A549 (cell line): ENCODE measurements around the gene C5orf58. TPM values are rescaled to one million over a fixed set of nuclear protein-coding genes. Genes with fewer than 3 reads are reported as not detected.
A peak's percentile ranks its signal among the peaks of the same experiment; 100 is the strongest.

Experiments
- ATAC-seq, 2 experiments: fragments of 200-7000 bp in 1 of 2; fragments of >200 bp in 1 of 2; cut with Nextera tagmentation in 1 of 2; cut with Tn5 transposase in 1 of 2; 3 replicates each; pipeline versions ENCODE4 v1.8.0 to v1.9.1; 2018 to 2020; ENCODE audit warnings: mild to moderate bottlenecking in 1 of 2, moderate library complexity in 1 of 2
- CTCF ChIA-PET: fragments of 300-600 bp; sonication (Branson Sonifier 250); formaldehyde crosslinking; extraction: SDS; loops from one replicate; lab custom pipeline; 2021; ENCODE audit warnings: antibody characterized with exemption, inconsistent platforms; lab: Yijun Ruan, JAX
- POLR2A ChIA-PET: fragments of 350-600 bp; formaldehyde crosslinking; extraction: SDS; loops from one replicate; lab custom pipeline; 2021; ENCODE audit warnings: antibody characterized with exemption, inconsistent platforms; lab: Yijun Ruan, JAX
- DNase-seq, 2 experiments: peaks; one replicate each; pipeline versions ENCODE4 v3.0.0 to v3.0.0-alpha.2; 2011 to 2016; ENCODE audit warnings: low read depth in 1 of 2, low spot score in 1 of 2
- FAIRE-seq: peaks from 2 replicates; lab custom pipeline; 2011; peaks lifted over from hg19 to GRCh38; lab: Jason Lieb, UNC
- H3K27ac ChIP-seq, 2 experiments: fragments of >200 bp; sonication (Bioruptor Twin); formaldehyde crosslinking; 3 replicates each; pipeline ENCODE4 v1.5.1; 2016 to 2017
- H3K4me1 ChIP-seq: fragments of >200 bp; sonication (Bioruptor Twin); formaldehyde crosslinking; 3 replicates; pipeline ENCODE4 v1.6.1; 2016
- H3K4me2 ChIP-seq: fragments of >200 bp; sonication (Bioruptor Twin); formaldehyde crosslinking; 3 replicates; pipeline ENCODE4 v1.6.1; 2016
- H3K4me3 ChIP-seq: fragments of >200 bp; sonication (Bioruptor Twin); formaldehyde crosslinking; 3 replicates; pipeline ENCODE4 v1.5.1; 2016
- H3K9me3 ChIP-seq: fragments of >200 bp; sonication (Bioruptor Twin); formaldehyde crosslinking; 3 replicates; pipeline ENCODE4 v1.6.1; 2016
- BHLHE40 ChIP-seq: IDR thresholded peaks from 2 replicates; pipeline ENCODE4 v1.6.1; 2012; ENCODE audit warnings: low read depth, low read length, inconsistent platforms
- CHD2 ChIP-seq: fragments of 150-350 bp; IDR thresholded peaks from 2 replicates; pipeline ENCODE4 v1.6.1; 2014; ENCODE audit warnings: low read length; ENCODE audit not compliant: partially characterized antibody
- CHD4 ChIP-seq: fragments of 200-600 bp; sonication (generic); IDR thresholded peaks from 2 replicates; pipeline ENCODE4 v1.6.1; 2016; ENCODE audit warnings: antibody characterized with exemption, mild to moderate bottlenecking, borderline replicate concordance
- EHF ChIP-seq: fragments of 250-450 bp; sonication (Bioruptor Pico); IDR thresholded peaks from 2 replicates; pipeline ENCODE4 v1.5.0; 2020; ENCODE audit warnings: mild to moderate bottlenecking
- EHMT2 ChIP-seq: fragments of 200-600 bp; sonication (generic); IDR thresholded peaks from 2 replicates; pipeline ENCODE4 v1.6.1; 2016; ENCODE audit warnings: antibody characterized with exemption, low read depth, mild to moderate bottlenecking, moderate library complexity
- ELK1 ChIP-seq: fragments of 150-350 bp; IDR thresholded peaks from 2 replicates; pipeline ENCODE4 v1.6.1; 2014; ENCODE audit warnings: low read depth, mild to moderate bottlenecking, low read length
- EP300 ChIP-seq, 2 experiments: fragments of >200 bp; sonication (Bioruptor Twin); formaldehyde crosslinking; IDR thresholded peaks; 2 replicates in 1 of 2; 3 replicates in 1 of 2; pipeline ENCODE4 v1.6.1; 2016 to 2017
- ESRRA ChIP-seq: fragments of 150-350 bp; IDR thresholded peaks from 2 replicates; pipeline ENCODE4 v1.6.1; 2014; ENCODE audit warnings: mild to moderate bottlenecking, low read length, borderline replicate concordance
- FOSL2 ChIP-seq, 2 experiments: fragments of 450-650 bp in 1 of 2; fragments of >200 bp in 1 of 2; sonication (Bioruptor Twin) in 1 of 2; formaldehyde crosslinking; IDR thresholded peaks; 2 replicates each; pipeline versions ENCODE4 v1.5.0 to v1.6.1; 2016 to 2020; ENCODE audit warnings: mild to moderate bottlenecking in 1 of 2, moderate library complexity in 1 of 2
- FOXS1 ChIP-seq: fragments of 250-450 bp; sonication (Bioruptor Pico); IDR thresholded peaks from 2 replicates; pipeline ENCODE4 v1.5.0; 2020; ENCODE audit warnings: mild to moderate bottlenecking, moderate library complexity
- GATA3 ChIP-seq: IDR thresholded peaks from 2 replicates; pipeline ENCODE4 v1.6.1; 2012; ENCODE audit warnings: borderline replicate concordance
- HOXA7 ChIP-seq: fragments of 250-450 bp; sonication (Bioruptor Pico); IDR thresholded peaks from 2 replicates; pipeline ENCODE4 v1.5.0; 2020; ENCODE audit warnings: mild to moderate bottlenecking, moderate library complexity
- JUN ChIP-seq, 2 experiments: fragments of >200 bp; sonication (Bioruptor Twin); formaldehyde crosslinking; IDR thresholded peaks; 2 replicates in 1 of 2; 3 replicates in 1 of 2; pipeline ENCODE4 v1.6.1; 2016 to 2017
- JUNB ChIP-seq: fragments of >200 bp; sonication (Bioruptor Twin); formaldehyde crosslinking; IDR thresholded peaks from 2 replicates; pipeline ENCODE4 v1.6.1; 2016
- KDM5A ChIP-seq: fragments of 200-600 bp; sonication (generic); IDR thresholded peaks from 2 replicates; pipeline ENCODE4 v1.6.1; 2016; ENCODE audit warnings: antibody characterized with exemption, mild to moderate bottlenecking
- MAZ ChIP-seq: fragments of 150-350 bp; IDR thresholded peaks from 2 replicates; pipeline ENCODE4 v1.6.1; 2014; ENCODE audit warnings: antibody characterized with exemption, low read depth, low read length, borderline replicate concordance
- NPAS2 ChIP-seq: fragments of 250-450 bp; sonication (Bioruptor Pico); IDR thresholded peaks from 2 replicates; pipeline ENCODE4 v1.8.0; 2022; ENCODE audit warnings: mild to moderate bottlenecking, moderate library complexity, borderline replicate concordance
- NR3C1 ChIP-seq: fragments of >200 bp; sonication (Bioruptor Twin); formaldehyde crosslinking; IDR thresholded peaks from 3 replicates; pipeline ENCODE4 v1.6.1; 2017
- PHF8 ChIP-seq: fragments of 200-600 bp; sonication (generic); IDR thresholded peaks from 2 replicates; pipeline ENCODE4 v1.6.1; 2016; ENCODE audit warnings: low read depth, mild to moderate bottlenecking, antibody characterized with exemption, moderate library complexity, borderline replicate concordance
- POLR2A ChIP-seq: IDR thresholded peaks from 2 replicates; pipeline ENCODE4 v1.6.1; 2012; ENCODE audit warnings: mild to moderate bottlenecking, low read length
- RARB ChIP-seq: fragments of 250-450 bp; sonication (Bioruptor Pico); IDR thresholded peaks from 2 replicates; pipeline ENCODE4 v1.8.0; 2021; ENCODE audit warnings: mild to moderate bottlenecking, moderate library complexity
- REST ChIP-seq: fragments of 200-600 bp; sonication (generic); IDR thresholded peaks from 2 replicates; pipeline ENCODE4 v1.6.1; 2016; ENCODE audit warnings: antibody characterized with exemption, mild to moderate bottlenecking, moderate library complexity
- RNF2 ChIP-seq: fragments of 200-600 bp; sonication (generic); IDR thresholded peaks from 2 replicates; pipeline ENCODE4 v1.6.1; 2016; ENCODE audit warnings: low read depth, mild to moderate bottlenecking, antibody characterized with exemption, moderate library complexity, borderline replicate concordance
- SREBF2 ChIP-seq: fragments of 450-650 bp; IDR thresholded peaks from 2 replicates; pipeline ENCODE4 v1.6.1; 2014; ENCODE audit warnings: mild to moderate bottlenecking, moderate library complexity
- TP53 ChIP-seq: fragments of 250-450 bp; sonication (Bioruptor Pico); IDR thresholded peaks from 2 replicates; pipeline ENCODE4 v1.5.0; 2021; ENCODE audit warnings: mild to moderate bottlenecking, moderate library complexity
- USF2 ChIP-seq: fragments of 450-650 bp; IDR thresholded peaks from 2 replicates; pipeline ENCODE4 v1.6.1; 2014; ENCODE audit warnings: antibody characterized with exemption
- WGBS: methylation state at CpG from one replicate; pipeline ENCODE4 v1.1.6; 2017; ENCODE audit errors: missing lambda C conversion rate; 5-methylcytosine and 5-hydroxymethylcytosine counted together
- polyA plus RNA-seq, 4 experiments: library from polyadenylated mRNA; depleted of rRNA in 3 of 4; stranded (reverse); fragments of >200 nt; fragmentation: RNase III in 1 of 4; extraction: RNeasy Plus Mini Kit Qiagen cat#74134 plus additional on column Dnase treatment in 1 of 4; gene quantifications; 2 replicates in 3 of 4; 3 replicates in 1 of 4; pipeline ENCODE4 v1.2.3, GENCODE V29; 2011 to 2017
- TF ChIP-seq, protein P1 (sequence below): fragments of 250-450 bp; sonication (Bioruptor Pico); IDR thresholded peaks from 2 replicates; pipeline ENCODE4 v1.5.0; 2020; ENCODE audit warnings: low read depth, mild to moderate bottlenecking, moderate library complexity

C5orf58 gene
- polyA plus RNA-seq, 2 of the 4 experiments (the other 2 are of a cell fraction) = not detected

GRCh38 chr5:170290498-170290897 is 57.7 kb downstream of the C5orf58 start (continued):
- TF ChIP-seq FOSL2 (IDR thresholded peaks at IDR 0.05) (no peak), FOSL2 (CRISPR knock-in tag; IDR thresholded peaks at IDR 0.05) (no peak), CHD2 (no peak)
- TF ChIP-seq, all 56 proteins: peak for 0

- ChIA-PET POLR2A (no interaction called here), CTCF (interaction anchor here (0.7 to 1.9 kb wide), 4 partner anchors 9 to 1402 kb away, joined by 3 to 5 read pairs (median 4); no protein-coding TSS in a partner anchor)
- ATAC-seq (no peak), DNase-seq (no peak), FAIRE-seq (no peak)
- TF ChIP-seq CHD4 (no peak), EP300 (IDR thresholded peaks at IDR 0.05) (no peak), KDM5A (no peak), JUNB (no peak), ESRRA (no peak), HOXA7 (CRISPR knock-in tag) (no peak), ELK1 (no peak), NPAS2 (no peak), USF2 (no peak)
- WGBS = 8% methylated on average over 4 of the region's 4 CpGs
- H3K27ac ChIP-seq = no peak overlapping the region
- H3K4me1 ChIP-seq = no peaks in the 10 kb centered on the region
- no peak overlapping the region for H3K4me2 ChIP-seq
- no peak overlapping the region for H3K4me3 ChIP-seq
- H3K9me3 ChIP-seq = peaks cover 8% of the 10 kb centered on the region; the same call in 2 of the 3 replicates
Observed at GRCh38 chr5:170292179-170293104, 59.7 kb downstream of the C5orf58 start.

GRCh38 chr5:170293273-170293672 is 60.5 kb downstream of the C5orf58 start:
- H3K4me2 ChIP-seq = no peak overlapping the region
- 8% methylated on average over 6 of the region's 6 CpGs for WGBS
- FAIRE-seq = no peak
- H3K4me3 ChIP-seq = no peak overlapping the region
- ChIA-PET CTCF (interaction anchor here (0.9 to 1.9 kb wide), 3 partner anchors 10 to 128 kb away, joined by 3 to 4 read pairs (median 4); no protein-coding TSS in a partner anchor), POLR2A (no interaction called here)
- ATAC-seq = peak in 1 of 2 experiments; percentile 31; a peak in 1 of 6 replicates
- no peak overlapping the region for H3K27ac ChIP-seq
- H3K9me3 ChIP-seq = peaks cover 8% of the 10 kb centered on the region; the same call in 2 of the 3 replicates
- no peaks in the 10 kb centered on the region for H3K4me1 ChIP-seq
- DNase-seq = no peak
- TF ChIP-seq, protein P1, sequence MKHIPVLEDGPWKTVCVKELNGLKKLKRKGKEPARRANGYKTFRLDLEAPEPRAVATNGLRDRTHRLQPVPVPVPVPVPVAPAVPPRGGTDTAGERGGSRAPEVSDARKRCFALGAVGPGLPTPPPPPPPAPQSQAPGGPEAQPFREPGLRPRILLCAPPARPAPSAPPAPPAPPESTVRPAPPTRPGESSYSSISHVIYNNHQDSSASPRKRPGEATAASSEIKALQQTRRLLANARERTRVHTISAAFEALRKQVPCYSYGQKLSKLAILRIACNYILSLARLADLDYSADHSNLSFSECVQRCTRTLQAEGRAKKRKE = no peak
- TF ChIP-seq REST (no peak), NR3C1 (no peak), FOSL2 (IDR thresholded peaks at IDR 0.05) (no peak), FOSL2 (CRISPR knock-in tag; IDR thresholded peaks at IDR 0.05) (no peak), JUN (IDR thresholded peaks at IDR 0.05) (no peak), NPAS2 (no peak), JUNB (no peak), EHMT2 (no peak), GATA3 (no peak), RARB (no peak), POLR2A (no peak), PHF8 (no peak), TP53 (CRISPR knock-in tag) (no peak), SREBF2 (no peak), MAZ (no peak), FOXS1 (CRISPR knock-in tag) (no peak), RNF2 (no peak), BHLHE40 (no peak), EHF (CRISPR knock-in tag) (no peak)
